ENCODE measurements around the gene KLHL17. TPM values are rescaled to one million over a fixed set of nuclear protein-coding genes. Genes with fewer than 3 reads are reported as not detected.

KLHL17 gene
- 127 TPM for polyA plus RNA-seq (2012; ENCODE audit: insufficient read depth, insufficient read length, low read depth)

GRCh38 chr1:960363-961131 lies at the start of gene KLHL17:
Gene KLHL17 (plus strand): TSS chr1:960584. CDS start chr1:960694, 110 bp downstream.
- peak; percentile 91 for DNase-seq
- no peaks in the 10 kb centered on the region for H3K27me3 ChIP-seq
- TF ChIP-seq CTCF (IDR thresholded peaks at IDR 0.05; ENCODE audit: low read depth, low read length) = no peak
- peaks cover 35% of the 10 kb centered on the region for H3K36me3 ChIP-seq
- peak within 1 kb of the TSS; percentile 66 for H3K4me3 ChIP-seq (ENCODE audit: low read depth, low read length)
- no peaks in the 10 kb centered on the region for H3K9me3 ChIP-seq
- H3K4me1 ChIP-seq = no peaks in the 10 kb centered on the region

- no peak for TF ChIP-seq CTCF (IDR thresholded peaks at IDR 0.05; ENCODE audit: low read depth, low read length)
- H3K36me3 ChIP-seq = 0 out of 2 replicates have a peak, but pooled peaks cover under 1% of the 10 kb centered on the region
- DNase-seq = peak; percentile 91
- H3K4me3 ChIP-seq (ENCODE audit: low read depth, low read length) = no peak overlapping the region
- no peaks in the 10 kb centered on the region for H3K9me3 ChIP-seq
- H3K4me1 ChIP-seq = peaks cover 47% of the 10 kb centered on the region
- peaks cover under 1% of the 10 kb centered on the region; the same call in 1 of the 2 replicates for H3K27me3 ChIP-seq
These were observed 49.3 kb upstream of the KLHL17 start for GRCh38 chr1:910881-911721.

GRCh38 chr1:911875-912739 lies 48.3 kb upstream of the KLHL17 start:
- no peak for DNase-seq
- TF ChIP-seq CTCF (IDR thresholded peaks at IDR 0.05; ENCODE audit: low read depth, low read length) = no peak
- no peaks in the 10 kb centered on the region for H3K9me3 ChIP-seq
- no peak overlapping the region for H3K4me3 ChIP-seq (ENCODE audit: low read depth, low read length)
- no peaks in the 10 kb centered on the region for H3K27me3 ChIP-seq
- peaks cover 46% of the 10 kb centered on the region for H3K4me1 ChIP-seq
- H3K36me3 ChIP-seq = no peaks in the 10 kb centered on the region

- Histone ChIP-seq H3K9me3 (no peaks in the 10 kb centered on the region), H3K4me3 (ENCODE audit: low read depth, low read length) (no peak overlapping the region), H3K36me3 (no peaks in the 10 kb centered on the region), H3K27me3 (no peaks in the 10 kb centered on the region), H3K4me1 (peaks cover 53% of the 10 kb centered on the region)
- peak; percentile 51 for DNase-seq
- no peak for TF ChIP-seq CTCF (IDR thresholded peaks at IDR 0.05; ENCODE audit: low read depth, low read length)
These were observed 47.6 kb upstream of the KLHL17 start for GRCh38 chr1:912740-913301.

- H3K9me3 ChIP-seq = no peaks in the 10 kb centered on the region
- peaks cover 61% of the 10 kb centered on the region for H3K4me1 ChIP-seq
- DNase-seq = no peak
- TF ChIP-seq CTCF (IDR thresholded peaks at IDR 0.05; ENCODE audit: low read depth, low read length) = no peak
- no peaks in the 10 kb centered on the region for H3K36me3 ChIP-seq
- no peak overlapping the region for H3K4me3 ChIP-seq (ENCODE audit: low read depth, low read length)
- H3K27me3 ChIP-seq = no peaks in the 10 kb centered on the region
These were observed 46.8 kb upstream of the KLHL17 start for GRCh38 chr1:913491-914130.

Data from BE2C (cell line).